ENCODE results near the gene MILR1.

DNA sequence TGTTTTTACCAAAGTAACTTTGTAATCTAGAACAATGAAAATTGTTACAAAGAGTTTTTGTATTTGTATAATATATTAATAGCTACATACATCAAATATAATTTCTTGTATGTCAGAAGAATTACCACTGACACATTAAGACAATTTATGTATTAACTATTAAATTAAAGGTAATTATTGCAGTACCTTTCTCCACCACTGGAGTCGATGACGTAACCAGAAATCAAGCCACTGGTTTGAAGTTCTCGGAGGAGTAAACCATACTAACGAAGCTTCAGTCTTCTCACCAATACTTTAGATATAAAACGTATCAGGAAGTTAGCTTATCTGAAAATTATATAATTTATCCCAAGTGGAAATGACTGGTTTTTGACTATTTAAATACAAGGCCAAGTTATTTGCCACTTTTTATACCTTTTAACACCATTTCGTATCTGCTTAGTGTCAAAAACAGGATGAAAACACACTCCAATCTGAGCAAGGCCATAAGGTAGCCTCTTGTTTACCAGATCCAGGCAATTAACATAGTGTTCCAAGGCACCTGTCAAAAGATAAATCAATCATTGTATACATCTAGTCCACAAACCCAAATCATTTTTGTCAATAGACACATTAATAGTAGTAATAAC lies 43.7 kb downstream of the MILR1 start:
- TF ChIP-seq, protein P1, sequence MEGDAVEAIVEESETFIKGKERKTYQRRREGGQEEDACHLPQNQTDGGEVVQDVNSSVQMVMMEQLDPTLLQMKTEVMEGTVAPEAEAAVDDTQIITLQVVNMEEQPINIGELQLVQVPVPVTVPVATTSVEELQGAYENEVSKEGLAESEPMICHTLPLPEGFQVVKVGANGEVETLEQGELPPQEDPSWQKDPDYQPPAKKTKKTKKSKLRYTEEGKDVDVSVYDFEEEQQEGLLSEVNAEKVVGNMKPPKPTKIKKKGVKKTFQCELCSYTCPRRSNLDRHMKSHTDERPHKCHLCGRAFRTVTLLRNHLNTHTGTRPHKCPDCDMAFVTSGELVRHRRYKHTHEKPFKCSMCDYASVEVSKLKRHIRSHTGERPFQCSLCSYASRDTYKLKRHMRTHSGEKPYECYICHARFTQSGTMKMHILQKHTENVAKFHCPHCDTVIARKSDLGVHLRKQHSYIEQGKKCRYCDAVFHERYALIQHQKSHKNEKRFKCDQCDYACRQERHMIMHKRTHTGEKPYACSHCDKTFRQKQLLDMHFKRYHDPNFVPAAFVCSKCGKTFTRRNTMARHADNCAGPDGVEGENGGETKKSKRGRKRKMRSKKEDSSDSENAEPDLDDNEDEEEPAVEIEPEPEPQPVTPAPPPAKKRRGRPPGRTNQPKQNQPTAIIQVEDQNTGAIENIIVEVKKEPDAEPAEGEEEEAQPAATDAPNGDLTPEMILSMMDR (IDR thresholded peaks at IDR 0.05) = peak in 4 of 5 experiments; percentile 35 to 50 (median 38)
- TF ChIP-seq POLR2A (IDR thresholded peaks at IDR 0.05) = no peak
- no peak for TF ChIP-seq EP300 (IDR thresholded peaks at IDR 0.05)
